ENCODE results near the gene UTS2R. TPM values are rescaled to one million over a fixed set of nuclear protein-coding genes. Genes with fewer than 3 reads are reported as not detected.

Gene UTS2R
- total RNA-seq, 4 donors from 2014 or later, result not detected

DNA sequence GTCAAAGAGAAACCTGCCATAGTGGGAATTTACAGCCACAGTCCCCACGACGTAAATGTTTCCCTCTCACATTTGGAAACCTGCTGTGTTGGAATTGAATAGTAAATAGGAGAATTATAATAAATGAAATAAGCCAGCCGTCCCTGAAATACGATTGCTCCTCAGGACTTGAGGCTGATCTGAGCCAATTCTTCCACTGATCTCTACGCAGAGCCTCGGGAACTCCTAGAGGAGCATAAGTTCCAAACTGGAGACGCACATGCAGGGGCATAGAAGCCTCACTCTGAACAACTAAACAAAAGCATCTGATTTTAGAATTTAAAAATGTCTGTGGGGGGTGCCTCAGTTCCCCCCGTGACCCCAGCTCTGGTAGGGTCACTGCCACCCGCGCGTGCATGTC, 22.7 kb upstream of the UTS2R start:
- TF ChIP-seq POLR2AphosphoS5 (IDR thresholded peaks at IDR 0.05) (no peak), POLR2A (IDR thresholded peaks at IDR 0.05) (no peak), CTCF (IDR thresholded peaks at IDR 0.05) (no peak), EP300 (IDR thresholded peaks at IDR 0.05) (no peak)
- Histone ChIP-seq H3K27me3 (peaks cover 22% of the 10 kb centered on the region), H3K9me3 (no peaks in the 10 kb centered on the region), H3K4me1 (peaks cover 0 to 8% (median 0%) of the 10 kb centered on the region in 3 donors), H3K36me3 (no peaks in the 10 kb centered on the region), H3K4me3 (no peak overlapping the region), H3K27ac (no peak overlapping the region)
- WGBS, 2 donors (ENCODE audit: low coverage in 1 of 2), result 24 to 30% methylated on average over 7 of the region's 11 CpGs
- no peak for ATAC-seq

DNA sequence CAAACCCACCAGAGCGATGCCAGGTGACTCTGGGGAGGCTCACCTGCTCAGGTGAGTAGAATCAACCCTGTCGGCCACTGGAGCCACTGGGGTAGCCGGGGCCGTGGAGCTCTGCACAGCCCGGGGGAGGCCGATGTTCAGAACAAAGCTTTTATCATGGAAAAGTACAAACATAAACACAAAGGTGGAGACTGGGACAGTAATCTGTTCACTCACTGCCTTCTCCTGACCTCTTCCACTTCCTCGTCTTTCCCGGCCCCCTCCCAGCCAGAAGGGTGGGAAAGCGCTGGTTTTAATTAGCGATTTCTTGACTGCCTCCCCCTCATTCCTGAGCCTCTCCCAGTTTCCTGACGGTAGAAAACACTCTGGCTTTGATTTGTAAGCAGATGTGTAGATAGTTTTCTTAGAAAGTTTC, 22.3 kb upstream of the UTS2R start:
- Histone ChIP-seq H3K36me3 (no peaks in the 10 kb centered on the region), H3K27ac (no peak overlapping the region), H3K4me1 (peaks cover 0 to 8% (median 0%) of the 10 kb centered on the region in 3 donors), H3K9me3 (no peaks in the 10 kb centered on the region), H3K27me3 (peaks cover 22% of the 10 kb centered on the region), H3K4me3 (no peak overlapping the region)
- WGBS, 2 donors (ENCODE audit: low coverage in 1 of 2), result 18 to 40% methylated on average over 1 to 9 of the region's 11 CpGs
- no peak for TF ChIP-seq POLR2AphosphoS5 (IDR thresholded peaks at IDR 0.05)
- TF ChIP-seq CTCF (IDR thresholded peaks at IDR 0.05), result no peak
- no peak for TF ChIP-seq POLR2A (IDR thresholded peaks at IDR 0.05)
- TF ChIP-seq EP300 (IDR thresholded peaks at IDR 0.05), result no peak
- no peak for ATAC-seq

GRCh38 chr17:82350182-82351030, 21.2 kb upstream of the UTS2R start:
- Histone ChIP-seq H3K36me3 (no peaks in the 10 kb centered on the region), H3K4me1 (peaks cover 0 to 11% (median 0%) of the 10 kb centered on the region in 3 donors), H3K4me3 (no peak overlapping the region), H3K9me3 (no peaks in the 10 kb centered on the region), H3K27me3 (peaks cover 22% of the 10 kb centered on the region), H3K27ac (no peak overlapping the region)
- no peak for ATAC-seq
- WGBS, 2 donors (ENCODE audit: low coverage in 1 of 2), result 89% methylated on average over 3 of the region's 28 CpGs; no CpG with 5 or more reads in 1 of the 2 donors
- no peak for TF ChIP-seq CTCF (IDR thresholded peaks at IDR 0.05)

- Histone ChIP-seq H3K4me1 (peaks cover 0 to 20% (median 0%) of the 10 kb centered on the region in 3 donors), H3K9me3 (no peaks in the 10 kb centered on the region), H3K27ac (no peak overlapping the region), H3K4me3 (no peak overlapping the region), H3K36me3 (no peaks in the 10 kb centered on the region), H3K27me3 (peaks cover 25% of the 10 kb centered on the region)
- ATAC-seq, result no peak
- no peak for TF ChIP-seq EP300 (IDR thresholded peaks at IDR 0.05)
- TF ChIP-seq POLR2AphosphoS5 (IDR thresholded peaks at IDR 0.05), result no peak
- TF ChIP-seq CTCF (IDR thresholded peaks at IDR 0.05), result no peak
- no peak for TF ChIP-seq POLR2A (IDR thresholded peaks at IDR 0.05)
- 52 to 60% methylated on average over 10 to 12 of the region's 21 CpGs for whole genome bisulfite sequencing, 2 donors (ENCODE audit: low coverage in 1 of 2)
Measured at GRCh38 chr17:82351254-82351712, 20.3 kb upstream of the UTS2R start.
